ENCODE results near the gene RASAL3. TPM values are rescaled to one million over a fixed set of nuclear protein-coding genes. Genes with fewer than 3 reads are reported as not detected.
"Not testable (repeated sequence)": the region's sequence is repeated elsewhere in the genome, so short reads cannot be mapped to it uniquely, and the experiment has no call there.

Gene RASAL3
- polyA plus RNA-seq, 3 donors: 0.61 to 1.5 (median 1.0) TPM

- DNase-seq (ENCODE audit: low read depth in 3 of 3, low spot score in 2 of 3): no peak
Observed at GRCh38 chr19:15475169-15475568, 10.8 kb upstream of the RASAL3 start.

GRCh38 chr19:15473821-15474220, 9.5 kb upstream of the RASAL3 start:
- not testable (repeated sequence) for DNase-seq (ENCODE audit: low read depth in 3 of 3, low spot score in 2 of 3)

GRCh38 chr19:15471639-15472101, 7.3 kb upstream of the RASAL3 start:
- no peak for DNase-seq (ENCODE audit: low read depth in 3 of 3, low spot score in 2 of 3)

- no peak for DNase-seq (ENCODE audit: low read depth in 3 of 3, low spot score in 2 of 3)
Observed at GRCh38 chr19:15469513-15470297, 5.4 kb upstream of the RASAL3 start.

- DNase-seq (ENCODE audit: low read depth in 3 of 3, low spot score in 2 of 3): no peak
Observed at GRCh38 chr19:15468675-15469512, 4.5 kb upstream of the RASAL3 start.

GRCh38 chr19:15467734-15468214, 3.4 kb upstream of the RASAL3 start:
- no peak for DNase-seq (ENCODE audit: low read depth in 3 of 3, low spot score in 2 of 3)

- DNase-seq (ENCODE audit: low read depth in 3 of 3, low spot score in 2 of 3): no peak
Observed at GRCh38 chr19:15466851-15467733, 2.7 kb upstream of the RASAL3 start.

- DNase-seq (ENCODE audit: low read depth in 3 of 3, low spot score in 2 of 3): no peak
Observed at GRCh38 chr19:15463861-15464371, 428 bp downstream of the RASAL3 start.

- DNase-seq (ENCODE audit: low read depth in 3 of 3, low spot score in 2 of 3): no peak
Observed at GRCh38 chr19:15461694-15462093, 2.6 kb downstream of the RASAL3 start.

- no peak for DNase-seq (ENCODE audit: low read depth in 3 of 3, low spot score in 2 of 3)
Observed at GRCh38 chr19:15457701-15458484, 6.5 kb downstream of the RASAL3 start.

GRCh38 chr19:15456871-15457700, 7.3 kb downstream of the RASAL3 start:
- DNase-seq (ENCODE audit: low read depth in 3 of 3, low spot score in 2 of 3): no peak

- no peak for DNase-seq (ENCODE audit: low read depth in 3 of 3, low spot score in 2 of 3)
Observed at GRCh38 chr19:15456441-15456840, 7.9 kb downstream of the RASAL3 start.

GRCh38 chr19:15455996-15456395, 8.3 kb downstream of the RASAL3 start:
- no peak for DNase-seq (ENCODE audit: low read depth in 3 of 3, low spot score in 2 of 3)

- DNase-seq (ENCODE audit: low read depth in 3 of 3, low spot score in 2 of 3): no peak
Observed at GRCh38 chr19:15453906-15454860, 10.2 kb downstream of the RASAL3 start.

- no peak for DNase-seq (ENCODE audit: low read depth in 3 of 3, low spot score in 2 of 3)
Observed at GRCh38 chr19:15453091-15453578, 11.2 kb downstream of the RASAL3 start.

- DNase-seq (ENCODE audit: low read depth in 3 of 3, low spot score in 2 of 3): peak; percentile 38 to 61 (median 55)
Observed at GRCh38 chr19:15452111-15453047, 12.0 kb downstream of the RASAL3 start.
